ENCODE data around the gene MVB12B.

MVB12B gene

GRCh38 chr9:126357074-126357473 is 30.4 kb downstream of the MVB12B start:
- no peak for TF ChIP-seq SIN3A (IDR thresholded peaks at IDR 0.05; ENCODE audit: borderline replicate concordance, insufficient read depth, low read length)
- no peak for TF ChIP-seq POLR2AphosphoS5 (IDR thresholded peaks at IDR 0.05; ENCODE audit: low read depth, low read length)
- no peak for TF ChIP-seq REST (IDR thresholded peaks at IDR 0.05; ENCODE audit: insufficient read depth in 1 of 2, low read depth in 2 of 2, low read length in 2 of 2)
- no peak for TF ChIP-seq FOXP2 (optimal IDR thresholded peaks at IDR 0.05; ENCODE audit: borderline replicate concordance, extremely low read depth, extremely low read length, insufficient read depth)
- TF ChIP-seq TAF1 (IDR thresholded peaks at IDR 0.05; ENCODE audit: borderline replicate concordance, insufficient read depth, low read length): no peak

- no peak for TF ChIP-seq REST (IDR thresholded peaks at IDR 0.05; ENCODE audit: insufficient read depth in 1 of 2, low read depth in 2 of 2, low read length in 2 of 2)
- no peak for TF ChIP-seq SIN3A (IDR thresholded peaks at IDR 0.05; ENCODE audit: borderline replicate concordance, insufficient read depth, low read length)
- TF ChIP-seq FOXP2 (optimal IDR thresholded peaks at IDR 0.05; ENCODE audit: borderline replicate concordance, extremely low read depth, extremely low read length, insufficient read depth): no peak
- no peak for TF ChIP-seq TAF1 (IDR thresholded peaks at IDR 0.05; ENCODE audit: borderline replicate concordance, insufficient read depth, low read length)
- TF ChIP-seq POLR2AphosphoS5 (IDR thresholded peaks at IDR 0.05; ENCODE audit: low read depth, low read length): no peak
These were observed 33.4 kb downstream of the MVB12B start for GRCh38 chr9:126360073-126360472.

GRCh38 chr9:126361810-126362238 is 35.2 kb downstream of the MVB12B start:
- no peak for TF ChIP-seq TAF1 (IDR thresholded peaks at IDR 0.05; ENCODE audit: borderline replicate concordance, insufficient read depth, low read length)

DNA sequence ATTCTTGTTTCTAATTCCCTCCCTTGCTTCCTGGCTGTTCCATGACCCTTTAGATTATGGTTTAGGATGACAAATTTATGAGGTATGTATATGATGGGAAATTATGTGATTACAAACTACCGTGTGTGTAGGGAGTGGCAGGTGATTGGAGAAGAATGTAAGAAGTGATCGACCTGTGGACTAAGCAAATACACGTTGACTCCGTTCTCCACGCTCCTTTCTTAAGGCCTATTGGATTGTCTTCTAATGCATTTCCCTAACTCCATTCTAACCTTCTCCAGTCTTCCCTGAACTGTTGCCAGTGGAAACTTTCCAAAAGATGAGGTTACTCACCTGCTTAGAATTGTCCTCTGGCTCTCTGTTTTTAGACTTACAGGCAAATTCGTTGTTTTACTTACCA is 36.6 kb downstream of the MVB12B start:
- TF ChIP-seq FOXP2 (optimal IDR thresholded peaks at IDR 0.05; ENCODE audit: borderline replicate concordance, extremely low read depth, extremely low read length, insufficient read depth) (no peak), REST (IDR thresholded peaks at IDR 0.05; ENCODE audit: insufficient read depth in 1 of 2, low read depth in 2 of 2, low read length in 2 of 2) (no peak), TAF1 (IDR thresholded peaks at IDR 0.05; ENCODE audit: borderline replicate concordance, insufficient read depth, low read length) (no peak), SIN3A (IDR thresholded peaks at IDR 0.05; ENCODE audit: borderline replicate concordance, insufficient read depth, low read length) (no peak), POLR2AphosphoS5 (IDR thresholded peaks at IDR 0.05; ENCODE audit: low read depth, low read length) (no peak)

GRCh38 chr9:126363847-126364671 is 37.4 kb downstream of the MVB12B start:
- TF ChIP-seq REST (IDR thresholded peaks at IDR 0.05; ENCODE audit: insufficient read depth in 1 of 2, low read depth in 2 of 2, low read length in 2 of 2) (no peak), POLR2AphosphoS5 (IDR thresholded peaks at IDR 0.05; ENCODE audit: low read depth, low read length) (no peak), SIN3A (IDR thresholded peaks at IDR 0.05; ENCODE audit: borderline replicate concordance, insufficient read depth, low read length) (no peak), FOXP2 (optimal IDR thresholded peaks at IDR 0.05; ENCODE audit: borderline replicate concordance, extremely low read depth, extremely low read length, insufficient read depth) (no peak), TAF1 (IDR thresholded peaks at IDR 0.05; ENCODE audit: borderline replicate concordance, insufficient read depth, low read length) (no peak)

Measured in PFSK-1 (cell line).